Activated CD8-positive, alpha-beta memory T cell treated with anti-CD3 and anti-CD28 coated beads, Interleukin-2, amount 50 U/mL, for 1 hour (primary cell): Measurements from ENCODE around the gene ZBTB43.
A peak's percentile ranks its signal among the peaks of the same experiment; 100 is the strongest.
"Not testable (repeated sequence)": the region's sequence is repeated elsewhere in the genome, so short reads cannot be mapped to it uniquely, and the experiment has no call there.

Experiments
- DNase-seq: peaks from one replicate; pipeline ENCODE4 v3.0.0-alpha.2; 2020; ENCODE audit errors: extremely low read depth

The ZBTB43 gene, protein sequence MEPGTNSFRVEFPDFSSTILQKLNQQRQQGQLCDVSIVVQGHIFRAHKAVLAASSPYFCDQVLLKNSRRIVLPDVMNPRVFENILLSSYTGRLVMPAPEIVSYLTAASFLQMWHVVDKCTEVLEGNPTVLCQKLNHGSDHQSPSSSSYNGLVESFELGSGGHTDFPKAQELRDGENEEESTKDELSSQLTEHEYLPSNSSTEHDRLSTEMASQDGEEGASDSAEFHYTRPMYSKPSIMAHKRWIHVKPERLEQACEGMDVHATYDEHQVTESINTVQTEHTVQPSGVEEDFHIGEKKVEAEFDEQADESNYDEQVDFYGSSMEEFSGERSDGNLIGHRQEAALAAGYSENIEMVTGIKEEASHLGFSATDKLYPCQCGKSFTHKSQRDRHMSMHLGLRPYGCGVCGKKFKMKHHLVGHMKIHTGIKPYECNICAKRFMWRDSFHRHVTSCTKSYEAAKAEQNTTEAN

DNA sequence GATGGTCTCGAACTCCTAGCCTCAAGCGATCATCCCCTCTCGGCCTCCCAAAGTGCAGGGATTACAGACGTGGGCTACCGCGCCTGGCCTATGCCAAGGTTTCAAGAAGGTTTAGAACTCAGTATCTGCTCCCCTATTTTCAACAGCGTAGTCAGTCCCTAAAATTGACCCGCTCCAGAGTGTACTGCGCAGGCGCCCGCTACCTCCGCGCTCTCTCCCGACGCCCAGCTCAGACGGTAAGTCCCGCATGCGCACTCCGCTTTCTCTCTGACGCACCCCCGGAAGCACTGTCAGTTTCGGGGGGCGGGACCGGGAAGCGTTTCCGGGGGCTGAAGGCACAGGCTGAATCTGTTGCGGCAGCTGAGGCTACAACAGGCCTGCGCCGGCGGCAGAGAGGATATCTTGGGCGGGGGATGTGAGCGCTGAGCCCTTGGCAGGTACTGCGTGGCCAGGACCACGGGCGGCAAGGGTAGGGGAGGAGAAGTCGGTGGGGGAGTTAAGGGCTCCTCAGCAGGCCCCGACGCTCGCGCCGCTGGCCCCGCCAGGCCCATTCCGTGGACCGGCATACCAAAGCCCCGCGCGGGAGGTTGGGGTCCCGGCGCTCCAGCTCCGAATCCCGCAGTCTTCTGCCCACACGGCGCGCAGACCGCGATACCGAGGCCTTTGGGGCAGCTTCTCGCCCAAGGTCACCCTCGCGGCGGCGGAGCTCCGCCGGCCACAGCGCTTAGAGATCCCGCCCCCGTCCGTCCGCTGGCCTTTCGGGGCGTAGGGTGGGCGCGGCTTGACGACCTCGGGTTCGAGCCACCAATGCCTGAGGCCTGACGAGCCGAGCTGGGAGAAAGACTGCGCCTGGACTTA lies at the start of gene ZBTB43:
Gene ZBTB43 (plus strand): TSS at position 345 of the 858 bp plus-strand sequence. CDS start 27,470 bp downstream, outside the sequence.
- peak; percentile 97 for DNase-seq

- no peak for DNase-seq
Measured at GRCh38 chr9:126755317-126755875, 49.4 kb upstream of the ZBTB43 start.

DNA sequence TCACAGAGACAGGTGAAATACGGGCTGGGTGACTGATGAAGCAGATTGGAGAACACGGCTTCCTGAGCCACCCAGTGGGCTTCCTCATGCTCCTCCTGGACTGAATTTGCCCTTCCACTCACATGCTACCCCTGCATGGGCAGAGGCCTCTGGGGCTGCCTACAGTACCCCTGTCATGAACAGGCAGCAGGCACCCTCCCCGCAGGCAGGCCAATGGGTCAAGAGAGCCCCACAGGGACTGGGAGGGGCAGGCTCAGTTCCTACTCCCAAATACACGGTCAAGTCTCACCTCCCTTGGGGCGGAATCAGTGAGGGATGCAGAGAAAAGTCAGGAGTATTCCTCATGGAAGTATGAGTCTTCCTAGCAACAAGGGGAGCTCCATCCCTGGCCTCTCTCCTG lies 48.6 kb upstream of the ZBTB43 start:
- DNase-seq = no peak

- no peak for DNase-seq
Measured at GRCh38 chr9:126756876-126757415, 47.9 kb upstream of the ZBTB43 start.

DNA sequence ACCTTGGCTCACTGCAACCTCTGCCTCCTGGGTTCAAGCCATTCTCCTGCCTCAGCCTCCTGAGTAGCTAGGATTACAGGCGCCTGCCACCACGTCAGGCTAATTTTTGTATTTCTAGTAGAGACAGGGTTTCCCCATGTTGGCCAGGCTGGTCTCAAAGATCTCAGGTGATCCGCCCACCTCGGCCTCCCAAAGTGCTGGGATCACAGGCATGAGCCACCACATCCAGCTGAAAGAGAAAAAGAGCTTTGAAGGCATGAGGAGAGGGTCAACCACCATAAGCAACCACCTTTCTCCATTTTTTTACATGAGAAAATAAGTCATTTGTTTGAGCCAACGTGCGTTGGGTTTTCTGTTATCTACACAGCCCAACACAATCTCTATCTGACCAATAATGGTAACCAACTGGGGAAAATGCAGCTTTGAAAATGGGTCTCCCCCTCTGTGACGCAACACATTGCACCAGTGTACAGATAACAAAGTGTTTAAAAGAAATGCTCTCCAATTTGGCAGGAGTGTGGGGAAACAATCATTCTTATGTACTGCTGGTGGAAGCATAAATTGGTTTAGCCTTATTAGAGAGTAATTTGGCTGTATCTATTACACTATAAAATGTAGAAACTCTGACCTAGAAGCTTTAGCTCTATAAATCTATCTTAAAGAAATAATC lies 45.8 kb upstream of the ZBTB43 start:
- no peak for DNase-seq

GRCh38 chr9:126761274-126761673 lies 43.6 kb upstream of the ZBTB43 start:
- no peak for DNase-seq

GRCh38 chr9:126763130-126763764 lies 41.6 kb upstream of the ZBTB43 start:
- no peak for DNase-seq

DNA sequence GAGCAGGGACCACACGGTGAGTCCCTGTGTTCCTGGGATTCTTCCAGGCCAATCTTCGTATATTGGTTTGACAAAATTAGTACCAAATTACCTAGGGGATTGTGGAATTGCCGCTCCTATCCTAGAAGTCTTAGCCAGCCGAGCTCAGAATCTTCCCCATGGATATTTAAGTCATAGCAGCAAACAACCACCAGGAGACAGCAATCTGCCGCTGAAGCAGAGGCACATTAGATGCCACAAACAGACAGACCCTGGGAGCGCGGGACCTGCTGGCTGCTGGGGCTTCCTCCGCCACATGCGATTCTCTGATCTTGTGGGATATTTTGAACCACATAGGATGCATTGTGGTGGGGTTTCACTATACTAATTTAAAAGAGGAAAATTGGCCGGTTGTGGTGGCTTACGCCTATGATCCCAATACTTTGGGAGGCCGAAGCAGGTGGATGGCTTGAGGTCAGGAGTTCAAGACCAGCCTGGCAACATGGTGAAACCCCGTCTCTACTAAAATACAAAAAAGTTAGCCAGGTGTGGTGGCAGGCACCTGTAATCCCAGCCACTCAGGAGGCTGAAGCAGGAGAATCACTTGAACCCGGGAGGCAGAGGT lies 31.7 kb upstream of the ZBTB43 start:
- no peak for DNase-seq

GRCh38 chr9:126775926-126776325 lies 28.9 kb upstream of the ZBTB43 start:
- no peak for DNase-seq

DNA sequence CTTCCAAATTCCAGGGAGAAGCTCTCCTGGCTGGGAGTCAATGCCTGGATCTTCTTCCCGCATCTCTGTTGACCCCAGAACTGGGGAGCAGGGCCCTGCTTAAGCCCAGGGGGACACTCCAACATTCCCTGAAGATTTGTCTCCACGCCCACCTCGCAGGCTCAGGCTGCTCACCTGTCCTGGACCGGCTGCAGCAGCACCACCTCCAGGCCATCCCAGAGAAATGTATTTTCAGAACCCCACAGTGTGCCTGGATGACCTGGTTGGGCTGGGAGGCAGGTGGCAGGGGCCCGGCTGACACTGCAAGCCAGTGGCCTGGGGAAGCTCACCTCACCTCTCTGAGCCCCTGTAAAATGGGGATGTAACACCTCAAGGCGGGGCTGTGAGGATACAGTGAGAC lies 27.1 kb upstream of the ZBTB43 start:
- DNase-seq = no peak

DNA sequence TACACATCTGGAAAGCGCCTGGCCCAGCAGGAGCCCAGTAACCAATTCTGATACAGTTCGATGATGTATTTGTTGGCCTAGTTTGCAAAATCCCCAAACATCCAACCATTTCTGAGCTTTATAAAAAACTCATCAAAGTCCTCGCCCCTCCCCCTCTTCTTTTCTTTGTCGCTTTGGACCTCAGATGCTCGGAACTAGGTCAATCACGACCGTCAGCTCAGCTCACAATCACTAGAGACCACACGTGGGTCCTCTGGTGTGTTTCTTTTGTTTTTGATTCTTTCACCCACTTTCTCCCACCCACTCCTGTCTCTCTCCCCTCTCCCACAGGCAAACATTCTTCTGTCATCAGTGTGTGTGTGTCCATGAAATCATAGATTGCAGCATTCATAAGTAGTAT lies 26.7 kb upstream of the ZBTB43 start:
- no peak for DNase-seq

- not testable (repeated sequence) for DNase-seq
Measured at GRCh38 chr9:126778696-126779095, 26.1 kb upstream of the ZBTB43 start.

- DNase-seq = peak; percentile 40
Measured at GRCh38 chr9:126781186-126782052, 23.4 kb upstream of the ZBTB43 start.

GRCh38 chr9:126782053-126782388 lies 22.8 kb upstream of the ZBTB43 start:
- DNase-seq = no peak

DNA sequence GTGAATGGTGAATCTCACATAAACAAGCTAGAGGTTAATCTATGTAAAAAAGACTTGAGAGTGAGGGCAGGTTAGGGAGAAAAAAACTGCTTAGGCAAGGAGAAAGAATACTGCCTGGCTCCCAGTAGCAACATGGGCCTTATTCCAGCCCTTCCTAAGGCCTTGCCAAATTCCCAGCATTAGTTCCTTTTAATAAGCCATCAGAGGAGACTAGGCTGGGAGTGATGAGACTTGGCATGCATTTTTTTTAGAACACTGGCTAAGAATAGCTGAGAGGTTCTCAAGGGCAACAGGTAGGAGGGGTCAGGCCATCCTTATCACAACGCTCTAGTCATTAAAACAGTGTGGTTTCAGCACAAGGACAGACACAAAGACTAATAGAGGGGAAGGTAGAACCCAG lies 20.9 kb upstream of the ZBTB43 start:
- DNase-seq = no peak

DNA sequence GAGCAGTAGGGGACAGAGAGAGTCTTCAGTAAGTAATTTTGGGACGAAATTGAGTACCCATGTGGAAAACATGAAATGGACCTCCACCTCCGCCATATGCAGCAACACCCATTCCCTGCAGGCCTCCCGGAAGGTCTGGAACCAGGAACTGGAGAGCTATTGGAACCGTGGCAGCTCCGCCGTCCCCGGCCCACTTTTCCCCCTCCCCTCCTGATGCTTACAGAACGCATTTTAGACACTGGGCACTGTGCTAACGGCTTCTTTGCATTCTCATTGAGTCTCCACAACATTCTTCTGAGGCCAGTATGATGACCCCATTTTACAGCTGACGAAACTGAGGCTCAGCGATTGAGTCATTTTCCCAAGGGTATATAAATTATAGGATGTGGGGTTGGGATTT lies 20.4 kb upstream of the ZBTB43 start:
- no peak for DNase-seq

DNA sequence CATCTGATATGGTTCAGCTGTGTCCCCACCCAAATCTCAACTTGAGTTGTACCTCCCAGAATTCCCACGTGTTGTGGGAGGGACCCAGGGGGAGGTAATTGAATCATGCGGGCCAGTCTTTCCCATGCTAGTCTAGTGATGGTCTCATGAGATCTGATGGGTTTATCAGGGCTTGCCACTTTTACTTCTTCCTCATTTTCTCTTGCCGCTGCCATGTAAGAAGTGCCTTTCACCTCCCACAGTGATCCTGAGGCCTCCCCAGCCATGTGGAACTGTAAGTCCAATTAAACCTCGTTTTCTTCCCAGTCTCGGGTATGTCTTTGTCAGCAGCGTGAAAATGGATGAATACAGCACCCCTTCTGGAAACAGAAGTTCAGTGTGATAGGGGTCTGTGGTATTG lies 20.0 kb upstream of the ZBTB43 start:
- DNase-seq = not testable (repeated sequence)

- DNase-seq = no peak
Measured at GRCh38 chr9:126788046-126788445, 16.8 kb upstream of the ZBTB43 start.

GRCh38 chr9:126788634-126789349 lies 16.0 kb upstream of the ZBTB43 start:
- DNase-seq = no peak
